ENCODE data around the gene MYL5. TPM values are rescaled to one million over a fixed set of nuclear protein-coding genes. Genes with fewer than 3 reads are reported as not detected.

The MYL5 gene
- total and polyA plus RNA-seq, 12 donors: 3.3 to 8.1 (median 6.1) TPM

DNA sequence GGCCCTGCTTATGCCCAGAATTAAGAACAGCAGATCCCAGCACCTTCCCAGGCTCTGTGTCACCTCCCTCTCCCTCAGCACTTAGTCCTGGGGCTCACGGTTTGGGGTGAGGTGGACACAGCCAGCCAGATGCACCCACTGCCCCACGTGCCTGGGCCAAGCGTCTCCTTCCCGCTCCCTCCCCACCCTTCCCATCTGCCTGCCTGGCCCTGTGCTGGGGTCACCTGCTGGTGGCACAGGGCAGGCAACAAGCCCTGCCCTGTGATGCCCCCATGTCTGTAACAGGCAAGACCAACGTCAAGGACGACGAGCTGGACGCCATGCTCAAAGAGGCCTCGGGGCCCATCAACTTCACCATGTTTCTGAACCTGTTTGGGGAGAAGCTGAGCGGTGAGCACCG, 5.3 kb downstream of the MYL5 start:
- ATAC-seq (no peak), DNase-seq (no peak)
- Histone ChIP-seq H3K9me3 (no peaks in the 10 kb centered on the region), H3K4me3 (no peak overlapping the region), H3K27ac (no peak overlapping the region), H3K27me3 (no peaks in the 10 kb centered on the region), H3K36me3 (peaks cover 0 to 5% (median 0%) of the 10 kb centered on the region in 9 donors), H3K4me1 (peaks cover 12 to 49% (median 35%) of the 10 kb centered on the region in 9 donors)
- TF ChIP-seq, protein P1, sequence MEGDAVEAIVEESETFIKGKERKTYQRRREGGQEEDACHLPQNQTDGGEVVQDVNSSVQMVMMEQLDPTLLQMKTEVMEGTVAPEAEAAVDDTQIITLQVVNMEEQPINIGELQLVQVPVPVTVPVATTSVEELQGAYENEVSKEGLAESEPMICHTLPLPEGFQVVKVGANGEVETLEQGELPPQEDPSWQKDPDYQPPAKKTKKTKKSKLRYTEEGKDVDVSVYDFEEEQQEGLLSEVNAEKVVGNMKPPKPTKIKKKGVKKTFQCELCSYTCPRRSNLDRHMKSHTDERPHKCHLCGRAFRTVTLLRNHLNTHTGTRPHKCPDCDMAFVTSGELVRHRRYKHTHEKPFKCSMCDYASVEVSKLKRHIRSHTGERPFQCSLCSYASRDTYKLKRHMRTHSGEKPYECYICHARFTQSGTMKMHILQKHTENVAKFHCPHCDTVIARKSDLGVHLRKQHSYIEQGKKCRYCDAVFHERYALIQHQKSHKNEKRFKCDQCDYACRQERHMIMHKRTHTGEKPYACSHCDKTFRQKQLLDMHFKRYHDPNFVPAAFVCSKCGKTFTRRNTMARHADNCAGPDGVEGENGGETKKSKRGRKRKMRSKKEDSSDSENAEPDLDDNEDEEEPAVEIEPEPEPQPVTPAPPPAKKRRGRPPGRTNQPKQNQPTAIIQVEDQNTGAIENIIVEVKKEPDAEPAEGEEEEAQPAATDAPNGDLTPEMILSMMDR (IDR thresholded peaks at IDR 0.05): no peak
- WGBS, 2 donors: 88 to 90% methylated on average over 11 of the region's 11 CpGs
- intact Hi-C loops (cut with DNase I): loop anchor here in 1 of 10 donors (10.0 kb wide), 1 partner anchor 255 kb away; the partner anchor contains the start of genes GAK and TMEM175

DNA sequence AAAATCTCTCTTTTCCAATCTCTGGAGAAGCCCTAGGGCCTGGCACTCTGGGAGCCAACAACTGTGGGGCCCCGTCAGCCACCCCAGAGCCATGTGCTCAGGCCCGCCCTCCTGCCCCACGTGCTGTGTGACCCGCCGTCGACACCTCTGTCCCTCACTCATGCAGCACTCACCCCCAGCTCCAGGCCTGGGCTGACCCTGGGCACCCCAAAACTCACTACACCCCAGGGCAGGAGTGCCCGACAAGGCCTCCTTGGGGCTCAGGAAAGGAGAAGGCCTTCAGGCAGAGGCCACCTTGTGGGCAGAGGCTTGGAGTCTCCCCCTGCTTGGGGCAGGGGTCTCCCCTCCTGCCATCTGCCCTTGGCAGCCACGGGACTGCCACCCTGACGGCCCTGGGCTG, 5.7 kb downstream of the MYL5 start:
- no peak for ATAC-seq
- WGBS, 2 donors: 82 to 88% methylated on average over 9 of the region's 9 CpGs
- H3K36me3 ChIP-seq: peaks cover 0 to 5% (median 0%) of the 10 kb centered on the region in 9 donors
- H3K4me3 ChIP-seq: no peak overlapping the region
- H3K9me3 ChIP-seq: no peaks in the 10 kb centered on the region
- H3K27ac ChIP-seq: no peak overlapping the region
- H3K27me3 ChIP-seq: no peaks in the 10 kb centered on the region
- TF ChIP-seq, protein P1 (IDR thresholded peaks at IDR 0.05): no peak
- H3K4me1 ChIP-seq: peaks cover 12 to 46% (median 32%) of the 10 kb centered on the region in 9 donors
- no peak for DNase-seq
- intact Hi-C loops (cut with DNase I): loop anchor here in 1 of 10 donors (10.0 kb wide), 1 partner anchor 255 kb away; the partner anchor contains the start of genes GAK and TMEM175

DNA sequence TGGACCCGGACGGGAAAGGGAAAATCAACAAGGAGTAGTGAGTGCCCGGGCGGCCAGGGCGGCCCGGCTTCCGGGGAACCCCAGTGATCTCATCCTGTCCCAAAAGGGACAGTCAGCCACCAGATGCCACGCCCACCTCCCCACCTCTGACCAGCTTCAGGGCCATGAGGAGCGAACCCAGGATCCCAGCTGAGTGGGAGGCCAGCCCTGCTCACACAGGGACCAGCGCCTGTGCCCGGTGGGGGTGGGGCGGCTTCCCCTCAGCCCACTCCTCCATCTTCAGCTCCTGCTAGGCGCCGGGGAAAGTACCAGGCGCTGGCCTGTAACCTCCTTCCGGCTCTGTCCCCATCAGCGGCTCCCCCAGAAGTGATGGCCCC, 6.2 kb downstream of the MYL5 start:
- Histone ChIP-seq H3K27ac (peak overlapping the region in 1 of 10 donors; percentile 44), H3K9me3 (no peaks in the 10 kb centered on the region), H3K4me1 (peaks cover 12 to 41% (median 28%) of the 10 kb centered on the region in 9 donors), H3K4me3 (peak overlapping the region in 9 of 10 donors; percentile 48 to 62 (median 58)), H3K36me3 (peaks cover 0 to 5% (median 0%) of the 10 kb centered on the region in 9 donors), H3K27me3 (no peaks in the 10 kb centered on the region)
- no peak for DNase-seq
- TF ChIP-seq, protein P1 (IDR thresholded peaks at IDR 0.05): no peak
- 51 to 64% methylated on average over 17 of the region's 17 CpGs for WGBS, 2 donors
- ATAC-seq: peak in 3 of 8 donors; percentile 1 to 3 (median 1)
- intact Hi-C loops (cut with DNase I): loop anchor here in 1 of 10 donors (10.0 kb wide), 1 partner anchor 254 kb away; the partner anchor contains the start of genes GAK and TMEM175

DNA sequence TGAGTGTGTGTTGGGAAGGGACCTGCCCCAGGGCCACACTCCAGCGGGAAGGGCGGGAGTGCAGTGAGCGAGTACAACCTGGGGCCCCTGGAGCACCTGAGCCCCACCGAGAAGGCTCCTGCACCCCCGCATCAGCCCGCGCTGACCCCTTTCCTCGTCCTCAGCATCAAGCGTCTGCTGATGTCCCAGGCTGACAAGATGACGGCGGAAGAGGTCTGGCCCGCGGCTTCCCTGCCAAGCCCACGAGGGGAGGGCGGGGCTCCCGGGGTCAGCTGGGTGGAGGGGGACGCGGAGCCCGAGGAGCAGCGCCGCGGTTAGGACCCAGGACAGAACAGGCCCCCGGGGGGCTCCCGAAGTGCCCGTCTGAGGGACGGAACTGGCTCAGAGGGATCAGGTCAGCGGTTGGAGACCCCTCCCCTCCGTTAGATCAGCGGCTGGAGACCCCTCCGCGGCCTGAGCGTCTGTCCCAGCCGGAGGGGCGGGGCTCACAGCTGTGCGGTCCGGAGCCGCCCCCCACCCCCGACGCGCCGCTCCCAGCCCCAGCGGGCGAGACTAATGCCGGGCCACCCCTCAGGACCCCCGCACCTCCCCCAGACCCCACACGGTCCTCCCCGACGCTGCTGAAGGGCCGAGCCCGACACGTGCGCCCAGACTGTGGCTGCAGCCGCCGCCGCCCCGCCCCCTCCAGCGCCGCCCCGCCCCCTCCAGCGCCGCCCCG, 6.7 kb downstream of the MYL5 start:
- H3K4me3 ChIP-seq: peak overlapping the region; percentile 47 to 62 (median 57)
- H3K9me3 ChIP-seq: no peaks in the 10 kb centered on the region
- intact Hi-C loops (cut with DNase I): loop anchor here in 1 of 10 donors (10.0 kb wide), 1 partner anchor 254 kb away; the partner anchor contains the start of genes GAK and TMEM175
- peaks cover 0 to 5% (median 0%) of the 10 kb centered on the region in 9 donors for H3K36me3 ChIP-seq
- DNase-seq (peak; percentile 60 to 75), ATAC-seq (peak; percentile 10 to 63 (median 46))
- TF ChIP-seq, protein P1 (IDR thresholded peaks at IDR 0.05): no peak
- no peaks in the 10 kb centered on the region for H3K27me3 ChIP-seq
- peaks cover 12 to 37% (median 23%) of the 10 kb centered on the region in 9 donors for H3K4me1 ChIP-seq
- H3K27ac ChIP-seq: peak overlapping the region in 2 of 10 donors; percentile 34 to 44
- WGBS, 2 donors: 6 to 18% methylated on average over 46 to 54 of the region's 62 CpGs
